Measurements from ENCODE around the gene JAZF1. TPM values are rescaled to one million over a fixed set of nuclear protein-coding genes. Genes with fewer than 3 reads are reported as not detected.

The JAZF1 gene
- total and polyA plus RNA-seq, 11 donors = 10.3 to 46.2 (median 26.8) TPM

DNA sequence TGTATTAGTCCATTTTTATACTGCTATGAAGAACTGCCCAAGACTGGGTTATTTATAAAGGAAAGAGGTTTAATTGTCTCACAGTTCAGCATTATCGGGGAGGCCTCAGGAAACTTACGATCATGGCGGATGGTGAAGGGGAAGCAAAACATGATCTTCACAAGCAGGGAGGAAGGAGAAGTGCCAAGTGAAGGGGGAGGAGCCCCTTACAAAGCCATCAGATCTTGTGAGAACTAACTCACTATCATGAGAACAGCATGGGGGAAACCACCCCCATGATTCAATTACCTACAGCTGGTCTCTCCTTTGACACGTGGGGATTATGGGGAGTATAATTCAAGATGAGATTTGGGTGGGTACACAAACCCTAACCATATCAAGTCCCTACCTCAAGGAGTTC is 85.4 kb downstream of the JAZF1 start:
- Histone ChIP-seq H3K9me3 (no peaks in the 10 kb centered on the region), H3K4me3 (no peak overlapping the region), H3K36me3 (no peaks in the 10 kb centered on the region), H3K27ac (peak overlapping the region in 1 of 12 donors; percentile 67), H3K4me1 (peaks cover 0 to 22% (median 12%) of the 10 kb centered on the region in 12 donors), H3K27me3 (no peaks in the 10 kb centered on the region)
- DNase-seq (no peak), ATAC-seq (no peak)
- intact Hi-C loops (cut with DNase I) = loop anchor here in 8 of 10 donors (5.0 to 10.0 kb wide), 6 partner anchors 33 to 900 kb away; partner anchors contain the start of gene JAZF1 (in 2 of the 8)
- TF ChIP-seq, protein P1, sequence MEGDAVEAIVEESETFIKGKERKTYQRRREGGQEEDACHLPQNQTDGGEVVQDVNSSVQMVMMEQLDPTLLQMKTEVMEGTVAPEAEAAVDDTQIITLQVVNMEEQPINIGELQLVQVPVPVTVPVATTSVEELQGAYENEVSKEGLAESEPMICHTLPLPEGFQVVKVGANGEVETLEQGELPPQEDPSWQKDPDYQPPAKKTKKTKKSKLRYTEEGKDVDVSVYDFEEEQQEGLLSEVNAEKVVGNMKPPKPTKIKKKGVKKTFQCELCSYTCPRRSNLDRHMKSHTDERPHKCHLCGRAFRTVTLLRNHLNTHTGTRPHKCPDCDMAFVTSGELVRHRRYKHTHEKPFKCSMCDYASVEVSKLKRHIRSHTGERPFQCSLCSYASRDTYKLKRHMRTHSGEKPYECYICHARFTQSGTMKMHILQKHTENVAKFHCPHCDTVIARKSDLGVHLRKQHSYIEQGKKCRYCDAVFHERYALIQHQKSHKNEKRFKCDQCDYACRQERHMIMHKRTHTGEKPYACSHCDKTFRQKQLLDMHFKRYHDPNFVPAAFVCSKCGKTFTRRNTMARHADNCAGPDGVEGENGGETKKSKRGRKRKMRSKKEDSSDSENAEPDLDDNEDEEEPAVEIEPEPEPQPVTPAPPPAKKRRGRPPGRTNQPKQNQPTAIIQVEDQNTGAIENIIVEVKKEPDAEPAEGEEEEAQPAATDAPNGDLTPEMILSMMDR (IDR thresholded peaks at IDR 0.05) = no peak
- TF ChIP-seq POLR2A (IDR thresholded peaks at IDR 0.05) = no peak
- 88 to 95% (median 92%) methylated on average over 4 of the region's 4 CpGs for WGBS, 4 donors

DNA sequence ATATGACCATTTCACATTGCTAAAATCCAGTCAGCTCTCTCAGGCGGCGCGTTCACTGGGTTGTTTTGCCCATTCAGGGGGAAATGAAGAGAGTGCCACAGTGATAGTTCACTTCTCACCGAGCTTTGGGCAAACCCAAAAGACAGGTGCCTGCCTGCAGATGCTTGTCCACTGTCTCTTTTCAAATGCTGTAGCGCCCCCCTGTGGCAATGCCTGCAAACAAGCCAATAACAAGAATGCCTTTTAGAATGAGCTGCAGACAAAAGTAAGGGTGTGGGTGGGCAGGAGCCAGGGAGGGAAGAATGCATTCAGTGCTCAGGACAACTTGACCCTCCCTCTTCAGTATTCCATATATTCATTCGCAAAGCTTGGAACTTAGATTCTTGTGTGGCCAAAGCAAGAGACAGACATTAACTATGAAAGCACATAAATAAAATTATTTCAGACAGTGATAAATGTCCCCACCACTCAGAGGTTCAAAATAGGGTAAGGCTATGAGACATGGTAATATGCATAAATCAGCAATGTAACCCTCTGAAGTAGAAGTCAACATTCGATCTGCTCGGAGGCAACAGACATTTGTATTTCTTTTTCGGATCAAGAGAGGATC is 86.9 kb downstream of the JAZF1 start:
- TF ChIP-seq, protein P1 (IDR thresholded peaks at IDR 0.05) = peak; percentile 31 to 62 (median 50)
- no peak for TF ChIP-seq POLR2A (IDR thresholded peaks at IDR 0.05)
- WGBS, 4 donors = 77 to 83% (median 79%) methylated on average over 9 of the region's 9 CpGs
- Histone ChIP-seq H3K27ac (peak overlapping the region in 1 of 12 donors; percentile 67), H3K36me3 (no peaks in the 10 kb centered on the region), H3K4me1 (peaks cover 0 to 29% (median 13%) of the 10 kb centered on the region in 12 donors), H3K4me3 (no peak overlapping the region), H3K27me3 (no peaks in the 10 kb centered on the region), H3K9me3 (no peaks in the 10 kb centered on the region)
- peak in 4 of 5 donors; percentile 57 to 76 (median 64) for DNase-seq
- intact Hi-C loops (cut with DNase I) = loop anchor here in 5 of 10 donors (5.0 to 10.0 kb wide), 4 partner anchors 159 to 899 kb away; no protein-coding TSS in a partner anchor
- ATAC-seq = peak in 3 of 4 donors; percentile 36 to 42 (median 40)

DNA sequence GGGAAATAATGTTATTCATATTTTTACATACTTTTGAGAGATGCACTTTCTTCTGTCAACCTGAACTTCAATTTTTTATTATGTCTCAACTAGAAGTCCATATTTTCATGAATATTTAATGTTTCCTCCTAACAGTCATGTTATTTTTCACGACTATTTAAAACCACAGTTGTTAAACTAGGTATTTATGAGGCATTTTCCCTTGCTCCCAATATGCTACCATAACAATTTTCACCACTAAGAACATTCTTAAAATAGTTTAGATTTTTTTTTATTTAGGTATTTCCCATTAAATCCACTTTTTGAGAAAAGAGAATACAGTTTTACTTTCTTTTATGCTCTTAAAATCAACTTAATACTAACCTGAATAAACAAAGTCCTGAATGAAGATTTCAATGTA is 89.4 kb downstream of the JAZF1 start:
- no peak for DNase-seq
- ATAC-seq = no peak
- no peak for TF ChIP-seq POLR2A (IDR thresholded peaks at IDR 0.05)
- TF ChIP-seq, protein P1 (IDR thresholded peaks at IDR 0.05) = no peak
- WGBS, 4 donors = 96 to 99% (median 98%) methylated on average over 1 of the region's 1 CpG
- Histone ChIP-seq H3K4me1 (peaks cover 0 to 46% (median 2%) of the 10 kb centered on the region in 12 donors), H3K4me3 (no peak overlapping the region), H3K27me3 (no peaks in the 10 kb centered on the region), H3K27ac (no peak overlapping the region), H3K36me3 (no peaks in the 10 kb centered on the region), H3K9me3 (no peaks in the 10 kb centered on the region)
- intact Hi-C loops (cut with DNase I) = loop anchor here in 5 of 10 donors (5.0 to 10.0 kb wide), 4 partner anchors 156 to 896 kb away; no protein-coding TSS in a partner anchor

DNA sequence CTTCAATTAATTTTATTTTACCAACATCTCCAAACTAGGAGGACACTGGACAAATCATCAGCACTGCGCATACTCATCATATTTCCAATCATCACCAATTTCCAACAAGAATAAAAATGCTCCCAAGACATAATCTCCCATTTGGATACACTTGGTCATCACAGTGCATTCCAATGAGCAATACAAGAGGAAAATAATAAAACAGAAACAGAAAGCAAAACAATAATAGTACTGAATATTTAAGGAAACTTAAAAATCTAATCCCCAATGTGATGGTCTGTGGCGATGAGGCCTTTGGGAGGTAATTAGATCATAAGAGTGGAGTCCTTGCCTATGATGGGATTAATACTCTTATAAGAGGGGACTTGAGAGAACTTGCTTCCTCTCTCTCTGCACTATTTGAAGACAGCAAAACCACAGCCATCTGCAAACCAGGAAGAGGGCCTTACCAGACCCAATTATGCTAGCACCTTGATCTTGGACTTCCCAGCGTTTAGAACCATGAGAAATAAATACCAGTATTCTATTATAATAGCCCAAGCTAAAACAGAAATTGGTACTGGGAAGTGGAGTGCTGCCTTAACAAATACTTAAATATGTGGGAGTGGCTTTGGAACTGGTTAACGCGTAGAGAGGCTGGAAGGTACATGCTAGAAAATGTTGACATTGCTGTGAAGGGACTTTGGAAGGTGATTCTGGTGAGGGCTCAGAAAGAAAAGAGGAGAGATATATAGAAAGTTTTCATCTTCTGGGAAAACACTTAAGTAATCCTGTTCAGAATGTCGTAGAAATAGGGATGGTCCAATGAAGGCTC is 91.5 kb downstream of the JAZF1 start:
- Histone ChIP-seq H3K36me3 (no peaks in the 10 kb centered on the region), H3K9me3 (no peaks in the 10 kb centered on the region), H3K27me3 (no peaks in the 10 kb centered on the region), H3K4me3 (no peak overlapping the region), H3K4me1 (peaks cover 0 to 65% (median 0%) of the 10 kb centered on the region in 12 donors), H3K27ac (peak overlapping the region in 1 of 12 donors; percentile 79)
- WGBS, 4 donors = 92 to 98% (median 94%) methylated on average over 6 of the region's 6 CpGs
- DNase-seq = no peak
- ATAC-seq = no peak
- intact Hi-C loops (cut with DNase I) = no loop called here
- TF ChIP-seq POLR2A (IDR thresholded peaks at IDR 0.05) = no peak
- TF ChIP-seq, protein P1 (IDR thresholded peaks at IDR 0.05) = no peak
